ENCODE measurements around the gene MRM3. TPM values are rescaled to one million over a fixed set of nuclear protein-coding genes. Genes with fewer than 3 reads are reported as not detected.

Gene MRM3
- total and polyA plus RNA-seq, 2 experiments from 2014 or later: 17.7 to 23.4 TPM

- Histone ChIP-seq H3K79me2 (replicated peaks; ENCODE audit: insufficient read depth) (peaks cover 38% of the 10 kb centered on the region), H2AFZ (no peak overlapping the region), H4K20me1 (replicated peaks; ENCODE audit: insufficient read depth) (peaks cover 7% of the 10 kb centered on the region; the same call in 1 of the 2 replicates), H3F3A (replicated peaks; ENCODE audit: low read depth) (0 out of 2 replicates have a peak, but pooled peaks cover 4% of the 10 kb centered on the region), H3K4me1 (ENCODE audit: insufficient read depth) (peaks cover 6% of the 10 kb centered on the region; the same call in 1 of the 2 replicates), H3K36me3 (ENCODE audit: insufficient read depth) (peaks cover 30% of the 10 kb centered on the region; the same call in 1 of the 2 replicates), H3K4me3 (peak overlapping the region; percentile 96), H3K4me2 (peak overlapping the region; percentile 99), H3K9me2 (ENCODE audit: insufficient read depth) (peaks cover 3% of the 10 kb centered on the region; the same call in 1 of the 2 replicates), H3K27me3 (ENCODE audit: insufficient read depth) (no peaks in the 10 kb centered on the region), H3K27ac (ENCODE audit: low read depth) (no peak overlapping the region)
- no peak for TF ChIP-seq POLR2AphosphoS5 (IDR thresholded peaks at IDR 0.05; ENCODE audit: low read depth)
- TF ChIP-seq ETS1 (IDR thresholded peaks at IDR 0.05): no peak
- no peak for TF ChIP-seq REST (IDR thresholded peaks at IDR 0.05; ENCODE audit: unreplicated experiment)
- no peak for TF ChIP-seq EZH2phosphoT487 (IDR thresholded peaks at IDR 0.05; ENCODE audit: unreplicated experiment)
- no peak for TF ChIP-seq STAT1 (IDR thresholded peaks at IDR 0.05; ENCODE audit: unreplicated experiment)
- TF ChIP-seq ZNF331 (CRISPR knock-in tag; IDR thresholded peaks at IDR 0.05; ENCODE audit: low read depth): no peak
- TF ChIP-seq ZNF462 (CRISPR knock-in tag; IDR thresholded peaks at IDR 0.05): no peak
- TF ChIP-seq CTCF (conservative IDR thresholded peaks at IDR 0.05; ENCODE audit: low read depth in 2 of 2): no peak
- TF ChIP-seq CREB1 (CRISPR knock-in tag; IDR thresholded peaks at IDR 0.05; ENCODE audit: low read depth): no peak
- TF ChIP-seq ZNF114 (CRISPR knock-in tag; IDR thresholded peaks at IDR 0.05): no peak
- Mint-ChIP-seq H3K27ac (no peak overlapping the region), H3K36me3 (ENCODE audit: low read depth) (peaks cover 67% of the 10 kb centered on the region), H3K9me3 (peaks cover 42% of the 10 kb centered on the region), H3K27me3 (ENCODE audit: insufficient read depth, low read depth, poor library complexity) (peaks cover 23% of the 10 kb centered on the region), H3K4me3 (peak overlapping the region; percentile 93), H3K4me1 (peaks cover 12% of the 10 kb centered on the region)
- no peak for ATAC-seq
- no peak for DNase-seq (ENCODE audit: low spot score)
Measured at GRCh38 chr17:750431-751037, 31.6 kb upstream of the MRM3 start.
